Activated gamma-delta T cell (primary cell): ENCODE measurements around the gene NEUROG2.

Experiments
- DNase-seq: peaks from one replicate; lab custom pipeline; 2025; lab: John Stamatoyannopoulos, UW

Gene NEUROG2

DNA sequence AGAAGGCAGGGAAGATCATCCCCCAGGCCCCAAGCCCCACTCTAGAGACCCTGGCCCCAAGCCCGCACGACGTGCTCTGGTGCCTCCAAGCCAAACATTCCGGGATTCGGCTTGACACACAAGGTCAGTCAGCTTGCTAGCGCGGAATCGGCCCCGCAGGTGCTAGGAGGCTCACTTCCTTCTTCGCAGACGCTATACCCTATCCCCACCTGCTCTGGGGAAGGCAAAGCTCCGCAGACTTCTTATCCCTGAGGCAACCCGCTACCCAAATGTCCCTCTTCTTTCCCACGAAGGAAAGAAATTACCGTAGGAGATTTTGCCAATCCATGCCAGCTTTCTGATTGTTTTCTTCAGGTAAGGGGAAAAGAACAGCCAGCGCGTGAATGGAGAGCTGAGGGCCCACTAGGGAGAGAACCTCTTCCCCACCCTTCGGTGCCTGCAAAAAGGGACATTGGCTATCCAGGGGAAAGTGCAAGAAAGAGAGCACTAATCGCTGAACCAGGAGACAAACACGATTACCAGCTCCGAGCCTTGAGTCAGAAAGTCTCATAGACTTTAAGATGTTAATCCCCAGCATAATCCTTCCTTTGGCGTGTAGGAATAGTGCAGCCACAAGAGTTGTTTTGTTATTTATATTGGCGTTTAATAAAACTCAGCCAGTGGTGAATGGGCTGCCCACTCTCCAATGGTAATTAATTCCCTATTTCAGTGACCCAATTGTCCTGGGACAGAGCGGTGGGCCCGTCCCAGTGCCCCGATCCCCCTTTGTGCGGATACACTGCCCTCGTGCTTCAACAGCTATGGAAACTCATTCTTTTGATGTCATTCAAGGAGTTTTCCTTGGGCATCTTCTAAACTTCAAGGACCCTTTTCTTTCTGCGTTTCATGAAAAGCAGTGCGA lies 5.4 kb upstream of the NEUROG2 start:
- peak; percentile 10 for DNase-seq

DNA sequence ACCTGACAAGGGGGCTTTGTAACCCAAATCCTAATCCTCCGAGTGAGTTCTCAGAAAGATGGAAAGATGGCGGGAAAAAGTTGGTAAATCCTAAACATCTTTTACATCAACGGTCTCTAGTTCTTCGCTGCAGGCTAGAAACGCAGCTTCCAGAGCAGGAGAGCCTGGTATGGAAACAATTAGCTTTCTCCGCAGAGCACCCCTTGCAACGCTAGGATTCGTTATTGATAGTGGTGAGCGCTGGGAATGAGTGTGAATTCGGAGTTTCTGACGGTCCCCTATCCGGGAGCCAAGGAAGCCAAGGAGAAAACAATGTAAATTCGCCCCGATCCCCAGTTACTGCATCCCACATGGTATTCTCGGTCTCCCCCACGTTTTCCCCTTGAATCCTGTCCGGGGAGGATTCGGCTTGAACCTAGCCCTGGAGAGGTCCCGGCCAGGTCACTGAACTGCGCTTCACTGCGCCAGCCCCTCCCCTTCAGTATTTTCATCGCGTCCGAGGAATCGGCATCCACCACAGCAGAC lies 4.7 kb upstream of the NEUROG2 start:
- DNase-seq = no peak

DNA sequence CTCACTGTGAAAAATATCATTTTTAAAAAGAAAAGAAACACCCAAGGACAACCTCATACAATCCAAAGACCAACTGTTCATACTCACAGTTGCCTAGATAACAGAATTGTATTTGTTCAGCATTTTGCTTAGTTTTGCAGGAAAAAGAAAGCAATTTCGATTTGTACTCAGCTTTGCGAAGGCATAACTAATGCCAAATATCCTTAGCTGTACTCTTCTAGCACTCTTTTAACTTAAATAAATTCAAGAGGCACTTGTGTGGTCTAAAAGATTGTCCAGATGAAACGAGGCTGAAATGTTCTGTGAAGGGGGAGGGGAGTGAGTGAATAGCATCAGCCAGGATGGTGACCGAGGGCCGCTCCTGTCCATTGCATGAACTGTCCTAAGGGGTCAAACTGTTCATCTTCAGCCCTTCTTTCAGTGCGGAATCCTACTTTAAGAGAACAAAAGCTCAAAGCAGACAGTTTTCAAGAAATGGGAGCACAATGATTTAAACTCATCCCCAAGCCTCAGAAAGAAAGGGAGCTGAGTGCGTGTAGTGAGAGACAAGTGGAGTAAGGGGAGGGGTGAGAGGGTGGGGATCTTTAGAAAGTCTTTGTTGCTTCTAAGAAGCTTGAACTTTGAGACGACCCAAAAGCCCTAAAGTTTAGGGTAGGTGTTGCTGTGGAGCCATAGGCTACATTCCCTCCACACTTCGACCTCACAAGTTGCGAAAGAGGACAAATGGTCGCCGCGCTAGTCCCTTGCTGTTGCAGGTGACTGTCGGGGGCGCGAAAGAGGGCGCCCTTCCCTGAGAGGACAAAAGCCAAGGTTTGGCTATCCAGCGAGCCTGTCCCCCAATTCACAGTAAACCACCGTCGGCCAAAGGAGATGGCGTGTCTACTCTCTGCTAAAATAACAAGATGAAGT lies 4.0 kb upstream of the NEUROG2 start:
- no peak for DNase-seq

DNA sequence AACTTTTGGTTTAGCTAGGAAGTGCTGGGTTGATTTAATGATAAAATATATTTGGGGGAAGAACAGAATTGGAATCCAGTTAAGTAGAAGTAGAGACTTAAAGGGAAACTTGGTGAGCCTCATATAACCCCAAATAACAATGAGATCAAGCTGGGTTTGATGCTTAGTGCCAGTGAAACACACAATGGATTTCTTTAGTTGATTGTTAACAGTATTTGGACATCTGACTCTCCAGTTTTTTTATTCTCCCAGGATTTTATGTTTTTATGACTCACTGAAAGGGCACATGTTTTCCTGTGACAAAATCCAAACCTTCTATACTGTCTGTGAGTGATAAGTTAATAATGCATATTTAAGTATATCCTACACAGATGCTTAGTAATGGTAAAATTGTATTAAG lies 2.7 kb upstream of the NEUROG2 start:
- no peak for DNase-seq

- no peak for DNase-seq
Measured at GRCh38 chr4:112517911-112518310, 1.9 kb upstream of the NEUROG2 start.

DNA sequence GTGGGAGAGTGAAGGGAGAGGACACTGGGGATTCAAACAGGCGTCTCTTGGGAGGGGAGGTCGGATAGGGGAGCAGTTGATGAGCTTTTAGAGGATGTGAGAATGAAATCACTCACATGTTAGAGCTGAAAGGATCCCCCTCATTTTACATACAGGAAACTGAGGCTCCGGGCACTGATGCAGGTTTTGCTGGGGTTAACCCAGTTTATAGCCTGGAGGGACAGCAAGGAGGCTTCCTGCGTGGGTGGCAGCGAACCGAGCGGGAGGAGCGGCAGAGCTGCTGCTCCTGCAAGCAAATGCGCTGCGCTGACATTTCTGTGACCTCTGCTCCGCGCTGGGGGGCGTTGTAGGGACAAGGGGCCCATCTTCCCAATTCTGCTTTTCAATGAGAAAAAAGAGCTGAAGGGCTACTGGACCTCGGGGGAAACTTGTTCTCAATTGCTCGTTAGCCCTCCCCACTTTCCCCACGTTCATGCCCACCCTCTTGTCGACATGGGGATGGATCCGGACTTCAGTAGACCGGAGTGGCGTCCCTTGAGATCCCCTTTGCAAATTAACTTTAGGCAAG lies 1.2 kb upstream of the NEUROG2 start:
- DNase-seq = no peak

DNA sequence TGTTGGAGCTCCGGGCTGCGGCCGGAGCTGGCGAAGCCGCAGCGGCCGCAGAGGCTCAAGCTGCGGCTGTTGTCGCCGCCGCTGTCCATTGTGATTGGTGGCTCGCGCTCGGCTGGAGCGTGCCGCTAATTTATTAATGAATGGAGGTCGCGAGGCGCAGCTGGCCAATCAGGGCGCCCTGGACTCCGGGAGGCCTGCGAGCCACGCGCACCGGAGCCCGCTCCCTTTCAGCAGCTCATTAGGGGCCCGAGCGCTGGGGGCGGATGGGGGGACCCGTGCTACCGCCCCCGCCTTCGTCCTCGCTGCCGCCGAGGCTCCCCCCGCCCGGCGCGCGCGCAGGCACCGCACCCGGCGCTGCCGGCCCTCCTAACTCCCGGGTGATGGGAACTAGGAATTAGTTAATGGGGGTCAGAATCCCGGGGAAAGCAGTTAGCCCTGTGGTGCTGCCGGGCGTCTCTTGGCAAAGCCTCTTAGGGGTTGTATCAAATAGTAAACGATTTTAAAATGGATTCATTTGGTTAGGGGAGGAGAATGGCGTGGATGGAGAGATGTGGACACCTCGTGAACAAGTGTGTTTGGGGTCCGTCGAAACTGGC lies 589 bp upstream of the NEUROG2 start:
- DNase-seq = peak; percentile 6

DNA sequence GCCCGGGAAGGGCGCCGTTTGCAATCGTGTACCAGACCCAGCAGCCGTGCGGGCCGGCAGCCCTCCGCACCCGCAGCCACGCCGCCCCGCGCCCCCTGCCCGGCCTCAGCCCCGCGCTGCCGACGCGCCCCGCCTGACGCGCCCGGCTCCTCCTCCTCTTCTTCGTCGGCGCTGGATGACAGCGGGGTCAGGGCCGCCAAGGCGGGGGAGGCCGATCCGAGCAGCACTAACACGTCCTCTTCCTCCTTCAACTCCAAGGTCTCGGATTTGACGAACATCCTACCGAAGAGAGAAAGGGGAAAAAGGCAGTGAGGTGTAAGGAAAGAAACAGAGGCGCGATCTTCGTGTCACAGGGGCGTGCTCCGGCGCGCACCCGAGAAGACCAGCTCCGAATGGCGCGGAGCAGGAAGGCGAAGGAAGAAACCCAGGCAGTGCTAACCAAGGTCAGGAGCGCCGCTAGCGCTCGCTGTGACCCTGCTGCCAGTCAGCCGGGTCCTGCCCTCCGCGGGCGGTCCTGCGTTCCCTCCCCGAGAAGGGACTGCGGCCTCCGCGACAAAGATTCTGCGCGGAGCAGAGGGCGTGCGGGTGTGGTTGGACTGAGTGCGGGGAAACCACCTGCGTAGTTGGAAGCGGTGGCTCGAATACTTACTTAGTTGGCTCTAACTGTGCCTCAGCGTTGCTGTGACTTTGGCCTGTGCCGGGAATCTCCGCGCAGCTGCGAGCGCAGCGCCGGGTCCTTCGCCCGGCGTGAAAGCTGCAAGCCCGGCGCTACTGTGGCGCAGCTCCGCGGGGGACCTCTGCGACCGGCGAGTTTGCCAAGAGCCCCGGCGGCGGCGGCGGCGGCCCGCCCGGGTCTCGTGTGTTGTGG lies 548 bp downstream of the NEUROG2 start:
- peak; percentile 9 for DNase-seq

DNA sequence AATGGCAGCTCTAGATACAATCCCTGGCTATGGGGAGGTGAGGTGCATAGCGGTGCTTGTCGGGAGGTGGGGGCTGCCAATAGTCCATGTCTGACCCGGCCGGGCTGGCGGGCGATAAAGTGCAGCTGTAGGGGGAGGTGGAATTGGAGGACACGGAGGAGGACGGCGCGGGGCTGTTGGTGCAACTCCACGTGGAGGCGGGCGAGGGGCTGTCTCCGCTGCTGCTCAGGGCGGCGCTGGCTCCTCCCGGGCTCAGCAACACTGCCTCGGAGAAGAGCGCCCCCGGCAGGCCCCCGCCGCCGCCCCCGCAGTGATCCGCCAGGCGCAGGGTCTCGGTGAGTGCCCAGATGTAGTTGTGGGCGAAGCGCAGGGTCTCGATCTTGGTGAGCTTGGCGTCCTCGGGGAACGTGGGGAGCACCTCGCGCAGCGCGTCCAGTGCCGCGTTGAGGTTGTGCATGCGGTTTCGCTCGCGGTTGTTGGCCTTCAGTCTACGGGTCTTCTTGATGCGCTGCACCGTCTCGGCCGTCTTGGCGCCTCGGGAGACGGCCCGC lies 1.3 kb downstream of the NEUROG2 start:
- DNase-seq = no peak

- DNase-seq = no peak
Measured at GRCh38 chr4:112513971-112514646, 1.9 kb downstream of the NEUROG2 start.

DNA sequence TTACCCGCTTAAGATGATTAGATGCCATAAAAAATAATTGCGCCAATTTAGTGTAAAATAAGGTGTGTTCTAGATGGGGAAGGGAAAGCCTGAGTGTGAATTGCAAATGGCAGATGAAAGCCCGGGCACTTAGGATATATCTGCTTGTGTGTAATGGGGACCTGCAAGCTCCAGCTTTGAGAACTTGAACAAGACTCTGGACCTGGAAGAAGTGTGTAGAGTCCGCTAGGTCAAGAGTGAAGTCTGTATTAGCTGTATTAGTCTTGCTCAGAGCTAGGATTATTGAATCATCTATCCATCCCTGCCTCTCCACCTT lies 4.2 kb downstream of the NEUROG2 start:
- DNase-seq = no peak

DNA sequence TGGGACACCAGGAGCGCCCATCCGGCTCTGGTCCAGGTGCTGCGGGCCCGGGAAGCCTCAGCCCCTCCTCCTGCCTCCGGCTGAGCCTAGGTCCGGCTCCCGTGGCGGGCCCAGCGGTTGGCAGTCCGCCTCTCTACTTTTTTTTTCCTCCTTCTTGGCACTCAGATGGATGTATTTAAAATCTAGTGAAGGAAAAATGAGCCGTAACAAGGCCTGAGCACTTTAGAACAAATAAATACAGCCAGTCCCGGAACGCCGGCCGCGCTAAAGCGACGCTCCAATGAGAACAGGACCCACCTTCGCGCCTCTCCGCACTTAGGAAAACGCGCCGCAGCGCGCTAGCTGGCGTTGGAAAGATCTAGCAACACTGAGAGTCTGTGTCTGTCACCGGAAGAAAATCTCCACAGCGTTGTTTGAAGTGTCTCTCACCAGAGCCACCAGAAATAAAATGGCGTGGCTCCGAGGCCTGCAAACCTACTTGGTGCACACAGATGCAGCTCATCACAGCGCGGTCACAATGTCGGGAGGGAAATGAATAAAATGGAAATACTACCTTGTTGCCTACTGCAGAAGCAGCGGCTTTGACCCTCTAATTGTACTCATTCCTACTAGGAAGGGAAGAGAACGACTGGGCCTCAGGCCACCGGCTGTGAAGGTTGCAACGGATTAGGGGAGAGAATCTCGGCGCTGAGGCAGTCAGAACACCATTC lies 4.7 kb downstream of the NEUROG2 start:
- DNase-seq = no peak

DNA sequence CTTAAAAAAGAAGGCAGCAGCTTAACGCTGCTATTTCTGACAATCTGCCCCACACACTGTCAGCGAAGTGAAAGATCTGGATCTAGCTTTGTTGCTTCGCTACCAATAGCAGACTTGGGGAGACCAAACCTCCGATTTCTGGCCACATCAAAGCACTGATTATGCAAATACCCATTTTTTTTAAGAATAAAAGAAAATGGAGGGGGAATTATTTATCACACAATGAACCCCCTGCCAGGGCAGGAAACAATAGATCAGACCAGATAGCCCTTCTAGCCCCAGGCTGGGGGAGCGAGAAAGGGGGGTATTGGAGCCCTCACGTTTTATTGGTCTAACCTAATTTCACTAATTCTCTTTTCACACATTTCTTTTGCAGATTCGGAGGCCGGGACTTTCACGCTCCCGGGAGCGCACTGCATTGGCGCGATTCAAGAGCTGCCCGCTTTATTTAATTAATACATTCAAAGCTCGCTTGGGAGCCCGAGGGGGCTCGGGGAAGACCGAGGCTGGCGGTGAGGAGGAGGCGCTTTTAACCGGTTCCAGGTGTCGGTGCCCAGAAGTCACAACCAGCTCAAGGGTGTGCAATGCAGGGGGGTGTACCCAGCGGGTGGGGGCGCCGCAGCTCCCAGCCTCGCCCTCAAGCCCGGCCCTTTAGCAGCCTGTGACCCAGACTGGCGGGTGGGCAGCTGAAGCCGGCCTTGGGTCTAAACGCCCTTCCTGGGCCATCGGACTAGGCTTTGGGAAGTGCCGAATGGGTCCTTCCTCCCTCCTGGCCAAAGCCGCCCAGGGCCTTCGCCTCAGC lies 5.5 kb downstream of the NEUROG2 start:
- DNase-seq = peak; percentile 5

GRCh38 chr4:112509243-112510141 lies 6.5 kb downstream of the NEUROG2 start:
- DNase-seq = peak; percentile 2

- no peak for DNase-seq
Measured at GRCh38 chr4:112508356-112508755, 7.6 kb downstream of the NEUROG2 start.

- DNase-seq = no peak
Measured at GRCh38 chr4:112504807-112505206, 11.2 kb downstream of the NEUROG2 start.

- DNase-seq = no peak
Measured at GRCh38 chr4:112502871-112503270, 13.1 kb downstream of the NEUROG2 start.

- no peak for DNase-seq
Measured at GRCh38 chr4:112492321-112492720, 23.7 kb downstream of the NEUROG2 start.
